Mammary epithelial cell (primary cell): ENCODE measurements around the gene ECT2L.

Experiments used
- EZH2 ChIP-seq: IDR thresholded peaks from 2 replicates; pipeline ENCODE4 v1.6.1; 2012; ENCODE audit warnings: low read length, inconsistent platforms, borderline replicate concordance
- TF ChIP-seq, protein P1 (sequence below), 2 donors: IDR thresholded peaks in 1 of 2; conservative IDR thresholded peaks in 1 of 2; 2 replicates each; pipeline ENCODE4 v1.5.1; 2011 to 2012; ENCODE audit warnings: inconsistent platforms in 2 of 2, low read length in 2 of 2, mild to moderate bottlenecking in 2 of 2, control low read depth in 1 of 2, low read depth in 1 of 2; ENCODE audit not compliant: insufficient read depth in 1 of 2; ENCODE audit errors: extremely low read depth in 1 of 2

DNA sequence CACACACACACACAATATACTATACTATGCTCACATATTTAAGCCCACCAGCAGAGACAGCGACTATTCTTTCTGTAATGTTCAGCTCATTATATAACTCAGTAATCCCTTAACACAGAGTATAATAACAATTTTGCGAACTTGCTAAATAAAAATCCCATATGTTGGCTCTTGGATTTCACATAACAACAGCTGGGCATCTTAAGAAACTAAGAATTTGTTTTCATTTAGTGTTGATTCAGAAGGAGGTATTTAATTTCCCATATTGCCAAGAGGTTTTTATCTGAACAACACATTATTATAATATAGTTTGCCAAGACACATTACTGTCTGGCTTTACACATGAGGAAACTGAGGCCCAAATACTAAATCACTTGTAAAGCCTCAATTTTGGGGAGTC is 7.4 kb downstream of the ECT2L start:
- TF ChIP-seq, protein P1, sequence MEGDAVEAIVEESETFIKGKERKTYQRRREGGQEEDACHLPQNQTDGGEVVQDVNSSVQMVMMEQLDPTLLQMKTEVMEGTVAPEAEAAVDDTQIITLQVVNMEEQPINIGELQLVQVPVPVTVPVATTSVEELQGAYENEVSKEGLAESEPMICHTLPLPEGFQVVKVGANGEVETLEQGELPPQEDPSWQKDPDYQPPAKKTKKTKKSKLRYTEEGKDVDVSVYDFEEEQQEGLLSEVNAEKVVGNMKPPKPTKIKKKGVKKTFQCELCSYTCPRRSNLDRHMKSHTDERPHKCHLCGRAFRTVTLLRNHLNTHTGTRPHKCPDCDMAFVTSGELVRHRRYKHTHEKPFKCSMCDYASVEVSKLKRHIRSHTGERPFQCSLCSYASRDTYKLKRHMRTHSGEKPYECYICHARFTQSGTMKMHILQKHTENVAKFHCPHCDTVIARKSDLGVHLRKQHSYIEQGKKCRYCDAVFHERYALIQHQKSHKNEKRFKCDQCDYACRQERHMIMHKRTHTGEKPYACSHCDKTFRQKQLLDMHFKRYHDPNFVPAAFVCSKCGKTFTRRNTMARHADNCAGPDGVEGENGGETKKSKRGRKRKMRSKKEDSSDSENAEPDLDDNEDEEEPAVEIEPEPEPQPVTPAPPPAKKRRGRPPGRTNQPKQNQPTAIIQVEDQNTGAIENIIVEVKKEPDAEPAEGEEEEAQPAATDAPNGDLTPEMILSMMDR (conservative IDR thresholded peaks at IDR 0.05 in 1 of 2, IDR thresholded peaks at IDR 0.05 in 1 of 2; ENCODE audit: extremely low read depth in 1 of 2, insufficient read depth in 1 of 2, low read depth in 1 of 2, low read length in 2 of 2) = no peak
- no peak for TF ChIP-seq EZH2
